Astrocyte (in vitro differentiated cells and primary cell): ENCODE data around the gene ACOX2.

ENCODE experiments used
- CTCF ChIP-seq: IDR thresholded peaks from 2 replicates; pipeline ENCODE4 v1.5.1; 2011; ENCODE audit warnings: low read depth, mild to moderate bottlenecking, inconsistent platforms, low read length, moderate library complexity; ENCODE audit not compliant: insufficient read depth
- EZH2 ChIP-seq: IDR thresholded peaks from 2 replicates; pipeline ENCODE4 v1.6.1; 2012; ENCODE audit warnings: mild to moderate bottlenecking, low read length, inconsistent platforms; ENCODE audit not compliant: insufficient read depth

GRCh38 chr3:58485801-58486435 lies 51.1 kb downstream of the ACOX2 start:
- TF ChIP-seq CTCF (no peak), EZH2 (no peak)
